Measurements from ENCODE around the gene ARID1A. TPM values are rescaled to one million over a fixed set of nuclear protein-coding genes. Genes with fewer than 3 reads are reported as not detected.

ARID1A gene
- total and polyA plus RNA-seq, 2 of the 4 experiments (the other 2 are of a cell fraction), result 14.0 to 40.7 TPM

DNA sequence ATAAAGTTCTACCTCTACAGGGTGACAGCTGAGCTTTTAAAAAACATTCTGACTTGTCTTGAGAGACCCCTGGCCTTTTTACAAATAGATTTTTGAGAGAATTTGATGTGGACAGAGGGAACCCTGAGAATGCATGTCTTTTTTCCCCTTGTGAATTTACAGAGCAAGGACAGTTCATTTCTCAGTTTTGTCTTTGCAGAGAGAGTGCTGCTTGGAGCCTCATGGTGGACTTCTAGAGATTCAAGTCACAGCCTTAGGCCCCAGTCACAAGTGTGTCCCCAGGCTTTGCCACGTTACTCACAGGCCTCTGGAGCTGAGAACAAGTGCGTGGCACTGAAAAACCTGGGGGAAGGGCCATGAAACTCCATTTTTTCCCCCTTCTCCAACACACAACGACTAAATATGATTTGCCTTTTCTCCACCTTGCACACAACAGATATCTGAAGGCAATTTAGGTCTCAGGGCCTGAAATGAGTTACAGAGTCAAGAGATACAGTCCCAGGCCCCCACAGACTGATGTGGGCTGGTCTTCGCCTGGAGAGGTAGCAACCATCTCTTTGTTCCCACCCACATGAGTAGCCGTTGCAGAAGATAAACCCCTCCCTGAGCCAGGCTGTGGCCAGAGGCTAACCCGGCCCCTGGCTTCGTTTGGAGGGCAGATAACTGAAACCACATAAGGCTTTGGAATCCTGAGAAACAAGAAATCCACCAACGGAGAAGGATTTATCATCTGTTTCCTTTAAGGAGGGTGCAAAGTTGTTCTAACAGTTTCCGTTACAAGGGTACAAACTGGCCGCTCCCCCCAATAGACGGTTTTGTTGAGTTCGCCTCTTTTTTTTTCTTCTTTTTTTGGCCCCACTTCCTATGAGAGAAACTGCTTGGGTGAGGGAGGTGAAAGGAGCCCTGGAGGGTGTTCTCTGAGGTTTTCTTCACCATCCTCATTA is 90.9 kb downstream of the ARID1A start:
- Histone ChIP-seq H4K91ac (ENCODE audit: insufficient read depth, low read depth, low read length) (peak overlapping the region; percentile 100), H2BK120ac (ENCODE audit: low read depth, low read length) (peak overlapping the region; percentile 93), H3K9ac (ENCODE audit: low read depth, low read length) (peak overlapping the region; percentile 93), H2AFZ (replicated peaks; ENCODE audit: low read length, poor library complexity) (peak overlapping the region; percentile 99), H3K27ac (ENCODE audit: insufficient read depth, low read length) (peak overlapping the region; percentile 95), H3K4me3 (ENCODE audit: insufficient read depth, low read depth, low read length) (peak overlapping the region; percentile 72), H2AK9ac (replicated peaks; ENCODE audit: low read depth, low read length, poor library complexity) (peak overlapping the region; percentile 99), H2AK5ac (ENCODE audit: low read depth, low read length) (peak overlapping the region; percentile 92), H3K4me2 (ENCODE audit: low read depth, low read length) (peak overlapping the region; percentile 86), H3K18ac (ENCODE audit: low read depth, low read length) (peak overlapping the region; percentile 97), H4K5ac (ENCODE audit: low read depth, low read length) (peak overlapping the region; percentile 97), H3K14ac (replicated peaks; ENCODE audit: low read depth, low read length) (peak overlapping the region; percentile 100), H3K27me3 (ENCODE audit: control insufficient read depth, insufficient read depth, low read length) (no peaks in the 10 kb centered on the region), H3K4me1 (ENCODE audit: control insufficient read depth, insufficient read depth, low read length) (peaks cover 35% of the 10 kb centered on the region), H3K56ac (ENCODE audit: extremely low read depth, insufficient read depth, low read length) (peak overlapping the region; percentile 99), H3K9me3 (ENCODE audit: control insufficient read depth, insufficient read depth, low read length) (no peaks in the 10 kb centered on the region), H3K36me3 (ENCODE audit: control insufficient read depth, insufficient read depth, low read length) (no peaks in the 10 kb centered on the region; the same call in 1 of the 2 replicates), H3K79me1 (ENCODE audit: low read depth in 1 of 2, low read length in 2 of 2) (peaks cover 38 to 68% of the 10 kb centered on the region in 2 experiments), H3K4ac (ENCODE audit: low read depth, low read length) (peak overlapping the region; percentile 97), H4K8ac (ENCODE audit: low read depth in 2 of 2, low read length in 2 of 2) (peak overlapping the region; percentile 96 to 99), H3K9me1 (ENCODE audit: insufficient read depth, low read length) (peaks cover 18% of the 10 kb centered on the region), H2BK15ac (ENCODE audit: low read depth, low read length) (peak overlapping the region; percentile 86), H2BK5ac (ENCODE audit: low read depth, low read length, poor library complexity, severe bottlenecking) (peak overlapping the region; percentile 96), H2BK20ac (ENCODE audit: low read depth, low read length) (peak overlapping the region; percentile 77), H4K20me1 (ENCODE audit: insufficient read depth, low read length) (peaks cover 12% of the 10 kb centered on the region; the same call in 1 of the 2 replicates), H3K23ac (ENCODE audit: low read depth, low read length) (peak overlapping the region; percentile 97)
- DNase-seq, result peak; percentile 86
- BruUV-seq (replicated peaks), result no TSS peak
- peak; percentile 44; the same call in 1 of the 2 replicates for TF ChIP-seq MAZ (IDR thresholded peaks at IDR 0.05; ENCODE audit: borderline replicate concordance, low read depth, low read length)
- peak; percentile 52 for TF ChIP-seq POLR2A (IDR thresholded peaks at IDR 0.05; ENCODE audit: low read depth, low read length)
- no peak for TF ChIP-seq FOS (IDR thresholded peaks at IDR 0.05; ENCODE audit: low read depth, low read length)
- no peak for TF ChIP-seq SMC3 (IDR thresholded peaks at IDR 0.05; ENCODE audit: low read depth, low read length)
- no peak; the same call in 1 of the 2 replicates for TF ChIP-seq RAD21 (IDR thresholded peaks at IDR 0.05; ENCODE audit: low read length)
- peak; percentile 8; the same call in 1 of the 2 replicates for TF ChIP-seq CEBPB (IDR thresholded peaks at IDR 0.05; ENCODE audit: low read depth, low read length)
- TF ChIP-seq CHD1 (IDR thresholded peaks at IDR 0.05; ENCODE audit: low read depth, low read length), result no peak
- TF ChIP-seq, protein P1, sequence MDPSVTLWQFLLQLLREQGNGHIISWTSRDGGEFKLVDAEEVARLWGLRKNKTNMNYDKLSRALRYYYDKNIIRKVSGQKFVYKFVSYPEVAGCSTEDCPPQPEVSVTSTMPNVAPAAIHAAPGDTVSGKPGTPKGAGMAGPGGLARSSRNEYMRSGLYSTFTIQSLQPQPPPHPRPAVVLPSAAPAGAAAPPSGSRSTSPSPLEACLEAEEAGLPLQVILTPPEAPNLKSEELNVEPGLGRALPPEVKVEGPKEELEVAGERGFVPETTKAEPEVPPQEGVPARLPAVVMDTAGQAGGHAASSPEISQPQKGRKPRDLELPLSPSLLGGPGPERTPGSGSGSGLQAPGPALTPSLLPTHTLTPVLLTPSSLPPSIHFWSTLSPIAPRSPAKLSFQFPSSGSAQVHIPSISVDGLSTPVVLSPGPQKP (IDR thresholded peaks at IDR 0.05; ENCODE audit: borderline replicate concordance, low read depth, low read length), result no peak
- TF ChIP-seq NFE2L2 (IDR thresholded peaks at IDR 0.05; ENCODE audit: low read depth, low read length), result no peak
- TF ChIP-seq, protein P2, sequence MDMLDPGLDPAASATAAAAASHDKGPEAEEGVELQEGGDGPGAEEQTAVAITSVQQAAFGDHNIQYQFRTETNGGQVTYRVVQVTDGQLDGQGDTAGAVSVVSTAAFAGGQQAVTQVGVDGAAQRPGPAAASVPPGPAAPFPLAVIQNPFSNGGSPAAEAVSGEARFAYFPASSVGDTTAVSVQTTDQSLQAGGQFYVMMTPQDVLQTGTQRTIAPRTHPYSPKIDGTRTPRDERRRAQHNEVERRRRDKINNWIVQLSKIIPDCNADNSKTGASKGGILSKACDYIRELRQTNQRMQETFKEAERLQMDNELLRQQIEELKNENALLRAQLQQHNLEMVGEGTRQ (IDR thresholded peaks at IDR 0.05; ENCODE audit: low read depth, low read length), result no peak
- TF ChIP-seq MXI1 (IDR thresholded peaks at IDR 0.05; ENCODE audit: borderline replicate concordance, low read depth, low read length), result no peak
- dilution Hi-C loops (cut with HindIII; ENCODE audit: low sequenced_read_pairs, unreplicated experiment), result loop anchor here (25.0 kb wide), 1 partner anchor 199 kb away; no protein-coding TSS in a partner anchor
- in situ Hi-C loops (cut with MboI; ENCODE audit: low sequenced_read_pairs), result loop anchor here (5.0 kb wide), 1 partner anchor 94 kb away; no protein-coding TSS in a partner anchor
- intact Hi-C loops (cut with micrococcal nuclease), result loop anchor here (1.0 kb wide), 1 partner anchor 14 kb away; no protein-coding TSS in a partner anchor
- ATAC-seq (ENCODE audit: low read depth), result peak; percentile 47
- ChIA-PET POLR2A (ENCODE audit: unreplicated experiment) (interaction anchor here (1.0 to 1.4 kb wide), 2 partner anchors 88 to 89 kb away, joined by 4 to 5 read pairs; no protein-coding TSS in a partner anchor), CTCF (interaction anchor here (1.0 to 4.7 kb wide), 2 partner anchors 184 to 185 kb away, joined by 4 to 20 read pairs; no protein-coding TSS in a partner anchor)
- 60% methylated on average over 1 of the region's 12 CpGs; no CpG with 5 or more reads in 1 of the 2 experiments for WGBS, 2 experiments (ENCODE audit: extremely low coverage in 2 of 2, insufficient read length in 1 of 2)
